GM18870 (cell line): ENCODE data around the gene LASP1NB.
"Not testable (repeated sequence)": the region's sequence is repeated elsewhere in the genome, so short reads cannot be mapped to it uniquely, and the experiment has no call there.

Experiments
- ATAC-seq: cut with Tn5 transposase; IDR thresholded peaks from one replicate; pipeline ENCODE4 v1.9.1; 2021; ENCODE audit warnings: moderate library complexity; ENCODE audit not compliant: unreplicated experiment

LASP1NB gene

GRCh38 chr17:38896346-38896954 is 29.0 kb upstream of the LASP1NB start:
- no peak for ATAC-seq

GRCh38 chr17:38897176-38897575 is 28.2 kb upstream of the LASP1NB start:
- ATAC-seq: no peak

GRCh38 chr17:38897671-38898290 is 27.6 kb upstream of the LASP1NB start:
- ATAC-seq: no peak

GRCh38 chr17:38898291-38898679 is 27.1 kb upstream of the LASP1NB start:
- no peak for ATAC-seq

- peak; percentile 70 for ATAC-seq
Observed at GRCh38 chr17:38898812-38899348, 26.5 kb upstream of the LASP1NB start.

GRCh38 chr17:38899421-38899820 is 26.0 kb upstream of the LASP1NB start:
- ATAC-seq: no peak

GRCh38 chr17:38900978-38901656 is 24.3 kb upstream of the LASP1NB start:
- ATAC-seq: no peak

- ATAC-seq: no peak
Observed at GRCh38 chr17:38903404-38903803, 22.0 kb upstream of the LASP1NB start.

GRCh38 chr17:38904892-38905291 is 20.5 kb upstream of the LASP1NB start:
- ATAC-seq: no peak

GRCh38 chr17:38905375-38905774 is 20.0 kb upstream of the LASP1NB start:
- no peak for ATAC-seq

- ATAC-seq: no peak
Observed at GRCh38 chr17:38906460-38907228, 18.8 kb upstream of the LASP1NB start.

- ATAC-seq: no peak
Observed at GRCh38 chr17:38907930-38908675, 17.3 kb upstream of the LASP1NB start.

- no peak for ATAC-seq
Observed at GRCh38 chr17:38908676-38909181, 16.7 kb upstream of the LASP1NB start.

GRCh38 chr17:38910325-38910724 is 15.1 kb upstream of the LASP1NB start:
- ATAC-seq: no peak

GRCh38 chr17:38911081-38911730 is 14.2 kb upstream of the LASP1NB start:
- no peak for ATAC-seq

GRCh38 chr17:38911731-38912081 is 13.7 kb upstream of the LASP1NB start:
- not testable (repeated sequence) for ATAC-seq

- no peak for ATAC-seq
Observed at GRCh38 chr17:38912221-38912813, 13.1 kb upstream of the LASP1NB start.

- ATAC-seq: no peak
Observed at GRCh38 chr17:38914741-38915638, 10.4 kb upstream of the LASP1NB start.

GRCh38 chr17:38915639-38915995 is 9.8 kb upstream of the LASP1NB start:
- no peak for ATAC-seq
